Fibroblast of lung (primary cell): ENCODE results near the gene CPN1. TPM values are rescaled to one million over a fixed set of nuclear protein-coding genes. Genes with fewer than 3 reads are reported as not detected.

Source experiments
- DNase-seq, 2 donors: peaks; one replicate each; pipeline versions ENCODE4 v3.0.0 to v3.0.0-alpha.2; 2010; ENCODE audit warnings: low read depth in 2 of 2
- H2AFZ ChIP-seq: 2 replicates; pipeline ENCODE4 v1.5.1; 2012; ENCODE audit warnings: low read length, control low read depth, inconsistent platforms
- H3K27ac ChIP-seq: 2 replicates; pipeline ENCODE4 v1.5.1; 2011; ENCODE audit warnings: low read length, control low read depth; ENCODE audit not compliant: insufficient read depth
- H3K27me3 ChIP-seq: 2 replicates; pipeline ENCODE4 v1.5.1; 2011; ENCODE audit warnings: mild to moderate bottlenecking, low read length; ENCODE audit not compliant: control insufficient read depth, insufficient read depth
- H3K36me3 ChIP-seq: 2 replicates; pipeline ENCODE4 v1.5.1; 2011; ENCODE audit warnings: low read length; ENCODE audit not compliant: control insufficient read depth, insufficient read depth
- H3K4me1 ChIP-seq: 2 replicates; pipeline ENCODE4 v1.5.1; 2011; ENCODE audit warnings: low read length; ENCODE audit not compliant: control insufficient read depth, insufficient read depth; ENCODE audit errors: extremely low read depth
- H3K4me2 ChIP-seq: 2 replicates; pipeline ENCODE4 v1.5.1; 2011; ENCODE audit warnings: low read length, control low read depth; ENCODE audit not compliant: insufficient read depth; ENCODE audit errors: extremely low read depth
- H3K4me3 ChIP-seq, 4 experiments: fragments of 200-600 bp in 1 of 4; sonication (generic) in 1 of 4; replicated peaks in 1 of 4; 2 replicates each; pipeline ENCODE4 v1.5.1; 2011 to 2016; ENCODE audit warnings: low read length in 4 of 4, low read depth in 3 of 4, mild to moderate bottlenecking in 3 of 4, control low read depth in 2 of 4, inconsistent platforms in 1 of 4, mixed read lengths in 1 of 4; ENCODE audit not compliant: insufficient read depth in 1 of 4; ENCODE audit errors: control extremely low read depth in 1 of 4
- H3K79me2 ChIP-seq: 2 replicates; pipeline ENCODE4 v1.5.1; 2012; ENCODE audit warnings: mild to moderate bottlenecking, low read length, inconsistent platforms; ENCODE audit not compliant: control insufficient read depth, insufficient read depth
- H3K9ac ChIP-seq: 2 replicates; pipeline ENCODE4 v1.5.1; 2011; ENCODE audit warnings: mild to moderate bottlenecking, low read length, control low read depth; ENCODE audit not compliant: insufficient read depth
- H3K9me3 ChIP-seq: 2 replicates; pipeline ENCODE4 v1.5.1; 2012; ENCODE audit warnings: low read depth, low read length; ENCODE audit not compliant: control insufficient read depth, insufficient read depth
- H4K20me1 ChIP-seq: 2 replicates; pipeline ENCODE4 v1.5.1; 2011; ENCODE audit warnings: low read length; ENCODE audit not compliant: control insufficient read depth, insufficient read depth; ENCODE audit errors: extremely low read depth
- CTCF ChIP-seq, 2 donors: IDR thresholded peaks in 1 of 2; conservative IDR thresholded peaks in 1 of 2; 1 replicate in 1 of 2; 2 replicates in 1 of 2; pipeline ENCODE4 v1.5.1; 2011 to 2012; ENCODE audit warnings: low read length in 2 of 2, control low read depth in 1 of 2, inconsistent platforms in 1 of 2, low read depth in 1 of 2, mild to moderate bottlenecking in 1 of 2
- EZH2 ChIP-seq: IDR thresholded peaks from 2 replicates; pipeline ENCODE4 v1.5.1; 2012; ENCODE audit warnings: low read length, control low read depth, mild to moderate bottlenecking; ENCODE audit errors: missing control alignments
- polyA plus RNA-seq, 2 donors: library from polyadenylated mRNA; depleted of rRNA in 1 of 2; stranded (reverse) in 1 of 2; unstranded in 1 of 2; fragments of >200 nt; gene quantifications; 2 replicates each; pipeline ENCODE4 v1.2.1, GENCODE V29; 2011 to 2012; ENCODE audit warnings: missing spikeins in 1 of 2
- total RNA-seq: library from RNA; depleted of rRNA; stranded (reverse); fragments of >200 nt; gene quantifications from 2 replicates; pipeline ENCODE4 v1.2.1, GENCODE V29; 2014

The CPN1 gene
- total and polyA plus RNA-seq, 2 donors (not counting 1 experiment from before 2014, with no cell fraction given): not detected

- Histone ChIP-seq H3K27ac (no peak overlapping the region), H3K4me1 (peaks cover 10% of the 10 kb centered on the region), H3K79me2 (no peaks in the 10 kb centered on the region), H4K20me1 (no peaks in the 10 kb centered on the region), H2AFZ (peak overlapping the region; percentile 5), H3K27me3 (no peaks in the 10 kb centered on the region), H3K4me2 (no peak overlapping the region), H3K9ac (no peak overlapping the region), H3K4me3 (no peak overlapping the region), H3K9me3 (no peaks in the 10 kb centered on the region), H3K36me3 (no peaks in the 10 kb centered on the region)
- peak in 1 of 2 donors; percentile 4 for DNase-seq
- TF ChIP-seq CTCF (conservative IDR thresholded peaks at IDR 0.05 in 1 of 2, IDR thresholded peaks at IDR 0.05 in 1 of 2; ENCODE audit: low read depth in 1 of 2, low read length in 2 of 2) (no peak), EZH2 (no peak)
Observed at GRCh38 chr10:100045592-100045991, 36.1 kb downstream of the CPN1 start.

GRCh38 chr10:100043796-100044195 is 37.9 kb downstream of the CPN1 start:
- Histone ChIP-seq H3K36me3 (no peaks in the 10 kb centered on the region), H3K9me3 (no peaks in the 10 kb centered on the region), H2AFZ (peak overlapping the region; percentile 86), H4K20me1 (no peaks in the 10 kb centered on the region), H3K4me2 (no peak overlapping the region), H3K4me3 (no peak overlapping the region), H3K4me1 (peaks cover 10% of the 10 kb centered on the region), H3K27me3 (no peaks in the 10 kb centered on the region), H3K9ac (no peak overlapping the region), H3K79me2 (no peaks in the 10 kb centered on the region), H3K27ac (peak overlapping the region; percentile 63)
- TF ChIP-seq EZH2: no peak
- no peak for TF ChIP-seq CTCF (conservative IDR thresholded peaks at IDR 0.05 in 1 of 2, IDR thresholded peaks at IDR 0.05 in 1 of 2; ENCODE audit: low read depth in 1 of 2, low read length in 2 of 2)
- DNase-seq: peak; percentile 30 to 66

GRCh38 chr10:100043344-100043743 is 38.3 kb downstream of the CPN1 start:
- no peak for DNase-seq
- TF ChIP-seq EZH2: no peak
- H3K36me3 ChIP-seq: no peaks in the 10 kb centered on the region
- no peaks in the 10 kb centered on the region for H3K9me3 ChIP-seq
- no peak overlapping the region for H3K27ac ChIP-seq
- no peak overlapping the region for H3K4me3 ChIP-seq
- H3K4me2 ChIP-seq: no peak overlapping the region
- peak overlapping the region; percentile 86 for H2AFZ ChIP-seq
- no peaks in the 10 kb centered on the region for H3K79me2 ChIP-seq
- H3K27me3 ChIP-seq: no peaks in the 10 kb centered on the region
- no peak overlapping the region for H3K9ac ChIP-seq
- H3K4me1 ChIP-seq: peaks cover 10% of the 10 kb centered on the region
- H4K20me1 ChIP-seq: no peaks in the 10 kb centered on the region
